GM06990 (cell line): Measurements from ENCODE around the gene FHIT.

Source experiments
- DNase-seq: peaks from one replicate; pipeline ENCODE4 v3.0.0-alpha.2; 2011; ENCODE audit not compliant: insufficient read length; ENCODE audit errors: extremely low read depth
- H3K27me3 ChIP-seq: replicated peaks from 2 replicates; pipeline ENCODE4 v1.6.0; 2011; ENCODE audit warnings: low read length; ENCODE audit not compliant: control insufficient read depth, insufficient read depth
- H3K36me3 ChIP-seq: 2 replicates; pipeline ENCODE4 v1.5.1; 2011; ENCODE audit warnings: low read length; ENCODE audit not compliant: control insufficient read depth, insufficient read depth
- H3K4me3 ChIP-seq: replicated peaks from 2 replicates; pipeline ENCODE4 v1.5.1; 2011; ENCODE audit warnings: low read depth, mild to moderate bottlenecking, control low read depth, low read length
- CTCF ChIP-seq: IDR thresholded peaks from 2 replicates; pipeline ENCODE4 v1.5.1; 2011; ENCODE audit warnings: low read length, control low read depth, mild to moderate bottlenecking, inconsistent platforms; ENCODE audit not compliant: insufficient read depth, poor library complexity, severe bottlenecking

The FHIT gene

GRCh38 chr3:60263191-60263590, 988.1 kb downstream of the FHIT start:
- H3K36me3 ChIP-seq, result no peaks in the 10 kb centered on the region
- TF ChIP-seq CTCF, result no peak
- no peak overlapping the region for H3K4me3 ChIP-seq
- no peaks in the 10 kb centered on the region for H3K27me3 ChIP-seq
- DNase-seq, result no peak

- DNase-seq, result no peak
- no peaks in the 10 kb centered on the region for H3K27me3 ChIP-seq
- no peaks in the 10 kb centered on the region for H3K36me3 ChIP-seq
- no peak overlapping the region for H3K4me3 ChIP-seq
- no peak for TF ChIP-seq CTCF
Measured at GRCh38 chr3:60262546-60262945, 988.7 kb downstream of the FHIT start.

DNA sequence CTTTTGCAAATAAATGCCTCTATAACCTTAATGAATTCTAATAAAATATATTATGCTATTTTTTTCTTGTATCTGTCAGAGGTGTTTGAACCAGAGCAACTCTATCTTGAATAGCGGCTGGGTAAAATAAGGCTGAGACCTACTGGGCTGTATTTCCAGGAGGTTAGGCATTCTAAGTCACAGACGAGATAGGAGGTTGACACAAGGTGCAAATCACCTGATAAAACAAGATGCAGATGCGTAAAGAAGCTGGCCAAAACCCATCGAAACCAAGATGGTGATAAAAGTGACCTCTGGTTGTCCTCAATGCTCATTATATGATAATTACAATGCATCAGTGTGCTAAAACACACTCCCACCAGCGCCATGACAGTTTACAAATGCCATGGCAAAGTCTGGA, 990.7 kb downstream of the FHIT start:
- Histone ChIP-seq H3K4me3 (no peak overlapping the region), H3K36me3 (no peaks in the 10 kb centered on the region), H3K27me3 (no peaks in the 10 kb centered on the region)
- DNase-seq, result no peak
- TF ChIP-seq CTCF, result no peak

DNA sequence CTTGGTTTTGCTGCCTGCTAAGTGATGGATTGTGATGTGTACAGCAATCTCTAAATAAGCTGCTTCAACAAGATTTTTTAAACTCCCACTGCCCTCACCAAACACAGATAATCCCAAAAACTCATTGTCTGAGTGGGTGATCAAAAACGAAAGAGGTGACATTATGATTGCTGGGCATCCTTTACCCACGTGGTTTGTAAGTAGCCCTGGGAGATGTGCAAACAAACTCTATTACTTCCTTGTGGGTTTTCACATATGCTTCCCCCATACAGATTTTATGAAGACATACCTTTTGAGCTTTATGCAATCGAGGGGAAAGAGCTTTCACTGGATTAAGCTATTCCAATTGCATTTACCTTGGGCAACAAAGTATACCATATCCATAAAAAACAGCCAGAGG, 1000.4 kb downstream of the FHIT start:
- no peak for TF ChIP-seq CTCF
- no peak for DNase-seq
- H3K36me3 ChIP-seq, result no peaks in the 10 kb centered on the region
- no peak overlapping the region for H3K4me3 ChIP-seq
- no peaks in the 10 kb centered on the region for H3K27me3 ChIP-seq

- TF ChIP-seq CTCF, result no peak
- DNase-seq, result no peak
- Histone ChIP-seq H3K36me3 (no peaks in the 10 kb centered on the region), H3K27me3 (no peaks in the 10 kb centered on the region), H3K4me3 (no peak overlapping the region)
Measured at GRCh38 chr3:60250206-60250605, 1001.0 kb downstream of the FHIT start.

- no peak overlapping the region for H3K4me3 ChIP-seq
- no peak for DNase-seq
Measured at GRCh38 chr3:60246361-60246760, 1004.9 kb downstream of the FHIT start.

More at GRCh38 chr3:60246361-60246760, 1004.9 kb downstream of the FHIT start:
- no peaks in the 10 kb centered on the region for H3K36me3 ChIP-seq
- no peaks in the 10 kb centered on the region for H3K27me3 ChIP-seq
- no peak for TF ChIP-seq CTCF
